EH (cell line): Measurements from ENCODE around the gene SLC25A44.

ENCODE experiments used
- DNase-seq: peaks from one replicate; pipeline ENCODE4 v3.0.0-alpha.2; 2015; ENCODE audit warnings: low read depth

SLC25A44 gene

GRCh38 chr1:156241311-156241811, 47.5 kb downstream of the SLC25A44 start:
- DNase-seq = peak; percentile 65

DNA sequence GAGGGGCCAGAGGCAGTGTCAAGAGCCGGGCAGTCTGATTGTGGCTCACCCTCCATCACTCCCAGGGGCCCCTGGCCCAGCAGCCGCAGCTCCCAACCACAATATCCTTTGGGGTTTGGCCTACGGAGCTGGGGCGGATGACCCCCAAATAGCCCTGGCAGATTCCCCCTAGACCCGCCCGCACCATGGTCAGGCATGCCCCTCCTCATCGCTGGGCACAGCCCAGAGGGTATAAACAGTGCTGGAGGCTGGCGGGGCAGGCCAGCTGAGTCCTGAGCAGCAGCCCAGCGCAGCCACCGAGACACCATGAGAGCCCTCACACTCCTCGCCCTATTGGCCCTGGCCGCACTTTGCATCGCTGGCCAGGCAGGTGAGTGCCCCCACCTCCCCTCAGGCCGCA, 48.0 kb downstream of the SLC25A44 start, which contains the start of gene BGLAP:
Gene BGLAP (plus strand): TSS at position 259 of the 400 bp plus-strand sequence. CDS start 48 bp downstream, at position 307.
- DNase-seq = no peak

DNA sequence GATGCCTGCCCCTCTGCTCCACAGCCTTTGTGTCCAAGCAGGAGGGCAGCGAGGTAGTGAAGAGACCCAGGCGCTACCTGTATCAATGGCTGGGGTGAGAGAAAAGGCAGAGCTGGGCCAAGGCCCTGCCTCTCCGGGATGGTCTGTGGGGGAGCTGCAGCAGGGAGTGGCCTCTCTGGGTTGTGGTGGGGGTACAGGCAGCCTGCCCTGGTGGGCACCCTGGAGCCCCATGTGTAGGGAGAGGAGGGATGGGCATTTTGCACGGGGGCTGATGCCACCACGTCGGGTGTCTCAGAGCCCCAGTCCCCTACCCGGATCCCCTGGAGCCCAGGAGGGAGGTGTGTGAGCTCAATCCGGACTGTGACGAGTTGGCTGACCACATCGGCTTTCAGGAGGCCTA, 48.8 kb downstream of the SLC25A44 start:
- no peak for DNase-seq

GRCh38 chr1:156244126-156244525, 50.2 kb downstream of the SLC25A44 start:
- DNase-seq = no peak

- no peak for DNase-seq
These were observed 50.8 kb downstream of the SLC25A44 start for GRCh38 chr1:156244712-156245111.

- peak; percentile 43 for DNase-seq
These were observed 51.7 kb downstream of the SLC25A44 start for GRCh38 chr1:156245451-156246232.

- no peak for DNase-seq
These were observed 52.4 kb downstream of the SLC25A44 start for GRCh38 chr1:156246241-156246780.

GRCh38 chr1:156246781-156247459, 53.0 kb downstream of the SLC25A44 start:
- DNase-seq = no peak

GRCh38 chr1:156247460-156248322, 53.8 kb downstream of the SLC25A44 start, which contains the start of gene PAQR6:
PAQR6 (minus strand) TSS chr1:156248056; CDS start chr1:156246731, 1,325 bp downstream.
- DNase-seq = no peak

GRCh38 chr1:156248323-156248683, 54.4 kb downstream of the SLC25A44 start:
- DNase-seq = no peak

DNA sequence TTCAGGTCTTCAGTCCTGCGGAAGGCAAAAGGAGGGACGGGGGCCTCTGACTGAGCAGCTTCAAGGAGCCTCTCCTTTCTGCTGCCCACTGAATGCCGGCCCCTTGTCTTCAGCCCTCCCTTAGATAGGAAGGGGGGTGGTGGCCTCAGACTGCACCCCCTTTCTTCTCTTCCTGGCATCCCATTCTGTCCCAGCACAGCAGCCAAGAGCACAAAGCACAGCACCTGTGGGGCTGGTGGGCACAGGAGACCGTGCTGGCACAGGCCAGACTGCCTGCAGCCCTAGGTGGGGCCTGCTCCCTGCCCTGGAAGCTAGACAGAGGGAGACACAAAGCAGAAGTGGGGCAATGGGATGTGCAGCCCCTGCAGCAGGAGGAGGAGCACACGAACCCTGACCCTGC, 55.7 kb downstream of the SLC25A44 start:
- DNase-seq = no peak

- DNase-seq = no peak
These were observed 57.6 kb downstream of the SLC25A44 start for GRCh38 chr1:156251527-156251926.

- no peak for DNase-seq
These were observed 59.7 kb downstream of the SLC25A44 start for GRCh38 chr1:156253634-156254033.

DNA sequence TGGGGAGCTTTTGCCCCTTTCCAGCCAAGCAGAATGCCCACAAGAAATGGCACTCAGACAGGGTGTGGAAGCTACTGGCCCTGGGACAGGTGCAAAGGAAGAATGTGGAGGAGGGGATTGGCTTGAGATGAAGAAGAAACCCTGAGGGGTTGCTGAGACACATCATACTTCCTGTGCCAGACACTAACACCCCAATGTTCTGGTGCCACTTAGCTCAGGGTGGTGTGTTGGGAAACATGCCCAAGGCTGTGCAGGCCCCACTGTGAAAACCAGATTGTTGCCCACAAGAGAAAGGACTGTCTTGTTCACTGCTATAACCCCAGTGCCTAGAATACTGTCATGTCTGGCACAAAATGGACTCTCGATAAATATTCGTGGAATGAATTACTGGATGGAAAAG, 63.8 kb downstream of the SLC25A44 start:
- DNase-seq = no peak

DNA sequence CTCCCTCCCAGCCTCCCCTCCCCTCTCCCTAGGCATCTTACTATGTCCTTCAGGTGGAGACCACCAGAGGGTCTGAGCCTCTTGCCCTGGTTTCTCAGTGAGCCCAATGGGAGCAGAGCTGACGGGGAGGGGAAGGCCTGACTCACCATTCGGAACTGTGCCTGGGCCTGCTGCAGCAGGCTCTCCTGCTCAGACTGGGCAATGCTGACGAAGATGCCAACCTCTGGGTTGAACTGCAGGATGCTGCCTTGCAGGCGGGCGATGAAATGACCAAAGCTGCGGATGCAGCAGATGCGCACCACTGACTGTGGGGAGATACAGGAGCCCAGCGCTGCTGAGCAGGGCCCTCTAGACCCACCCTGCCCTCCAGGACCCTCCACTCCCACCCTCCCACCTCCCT, 65.0 kb downstream of the SLC25A44 start:
- DNase-seq = no peak

- no peak for DNase-seq
These were observed 65.9 kb downstream of the SLC25A44 start for GRCh38 chr1:156259805-156260204.

DNA sequence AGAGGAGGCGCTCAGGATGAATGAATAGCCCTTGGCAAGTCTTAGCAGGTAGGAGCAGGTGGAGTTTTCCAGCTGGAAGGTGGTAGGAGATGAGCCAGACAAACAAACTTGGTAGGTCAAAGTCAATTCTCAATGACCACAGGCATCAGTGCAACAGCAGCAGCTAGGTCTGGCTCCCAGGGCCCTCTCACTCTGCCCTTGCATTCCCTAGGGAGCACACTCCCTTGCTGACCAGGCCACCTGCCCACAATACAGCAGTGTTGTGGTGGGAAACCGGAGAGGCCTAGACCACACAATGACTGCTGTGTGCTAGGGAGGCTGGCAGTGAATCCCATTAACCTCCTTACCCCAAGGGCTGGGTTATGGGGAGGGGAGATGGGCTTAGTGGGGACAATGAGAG, 67.0 kb downstream of the SLC25A44 start:
- DNase-seq = no peak
